ENCODE measurements around the gene ARL4D. TPM values are rescaled to one million over a fixed set of nuclear protein-coding genes. Genes with fewer than 3 reads are reported as not detected.

The ARL4D gene
- total and polyA plus RNA-seq, 9 donors = 10.4 to 16.1 (median 14.3) TPM

DNA sequence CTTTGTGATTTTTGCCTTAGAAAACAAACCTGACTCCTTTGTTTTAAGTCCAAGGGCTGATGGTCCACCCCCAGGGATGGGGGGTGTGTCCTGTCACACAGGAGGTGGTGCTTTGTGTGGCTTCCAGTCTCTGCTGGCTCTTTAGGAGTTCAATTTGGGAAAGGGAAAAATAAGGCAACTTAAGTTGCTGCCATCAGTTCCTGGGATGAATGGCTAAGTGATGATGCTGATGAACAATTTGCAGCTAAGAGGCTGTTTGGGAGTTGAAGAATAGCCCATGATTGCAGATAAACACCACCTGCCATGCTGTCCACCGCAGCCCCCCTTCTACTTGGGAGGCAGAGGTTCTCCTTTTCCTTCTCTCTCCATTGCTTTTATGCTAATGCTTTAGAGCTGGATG is 40.2 kb downstream of the ARL4D start:
- peak; percentile 28 for DNase-seq
- no peaks in the 10 kb centered on the region for H3K9me3 ChIP-seq (replicated peaks; ENCODE audit: control insufficient read depth, low read depth, low read length)
- H3K4me3 ChIP-seq (ENCODE audit: low read length) = no peak overlapping the region
- H3K36me3 ChIP-seq (ENCODE audit: control insufficient read depth, insufficient read depth, low read length) = no peaks in the 10 kb centered on the region
- WGBS (ENCODE audit: insufficient coverage) = no CpG with 5 or more reads among the region's 1 CpG
- H3K4me1 ChIP-seq (ENCODE audit: control insufficient read depth, insufficient read depth, low read length) = peaks cover 3% of the 10 kb centered on the region
- H3K27ac ChIP-seq (ENCODE audit: low read length) = no peak overlapping the region
- no peaks in the 10 kb centered on the region for H3K27me3 ChIP-seq (ENCODE audit: control insufficient read depth, insufficient read depth, low read length)

GRCh38 chr17:43442711-43443110 is 43.9 kb downstream of the ARL4D start:
- no peaks in the 10 kb centered on the region for H3K36me3 ChIP-seq (ENCODE audit: control insufficient read depth, insufficient read depth, low read length)
- no peaks in the 10 kb centered on the region for H3K27me3 ChIP-seq (ENCODE audit: control insufficient read depth, insufficient read depth, low read length)
- no CpG with 5 or more reads among the region's 2 CpGs for WGBS (ENCODE audit: insufficient coverage)

DNA sequence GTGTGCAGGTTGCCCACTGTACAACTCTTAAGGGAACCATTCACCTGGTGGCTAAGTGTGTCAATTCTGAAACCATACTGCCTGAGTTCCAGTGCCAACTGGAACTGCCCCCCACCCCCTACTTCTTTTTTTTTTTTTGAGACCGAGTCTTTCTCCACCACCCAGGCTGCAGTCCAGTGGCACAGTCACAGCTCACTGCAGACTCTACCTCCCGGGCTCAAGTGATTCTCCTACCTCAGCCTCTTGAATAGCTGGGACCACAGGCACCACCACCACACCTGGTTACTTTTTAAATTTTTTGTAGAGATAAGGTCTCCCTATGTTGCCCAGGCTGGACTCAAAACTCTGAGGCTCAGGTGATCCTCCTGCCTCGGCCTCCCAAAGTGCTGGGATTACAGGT is 44.6 kb downstream of the ARL4D start:
- no peak for DNase-seq
- H3K4me1 ChIP-seq (ENCODE audit: control insufficient read depth, insufficient read depth, low read length) = peaks cover 3% of the 10 kb centered on the region
- 100% methylated on average over 1 of the region's 3 CpGs for WGBS (ENCODE audit: insufficient coverage)
- no peak overlapping the region for H3K4me3 ChIP-seq (ENCODE audit: low read length)
- H3K27me3 ChIP-seq (ENCODE audit: control insufficient read depth, insufficient read depth, low read length) = no peaks in the 10 kb centered on the region
- no peaks in the 10 kb centered on the region for H3K9me3 ChIP-seq (replicated peaks; ENCODE audit: control insufficient read depth, low read depth, low read length)
- H3K36me3 ChIP-seq (ENCODE audit: control insufficient read depth, insufficient read depth, low read length) = no peaks in the 10 kb centered on the region
- no peak overlapping the region for H3K27ac ChIP-seq (ENCODE audit: low read length)

More at GRCh38 chr17:43442711-43443110, 43.9 kb downstream of the ARL4D start:
- H3K27ac ChIP-seq (ENCODE audit: low read length) = no peak overlapping the region
- no peak overlapping the region for H3K4me3 ChIP-seq (ENCODE audit: low read length)
- no peak for DNase-seq
- no peaks in the 10 kb centered on the region for H3K9me3 ChIP-seq (replicated peaks; ENCODE audit: control insufficient read depth, low read depth, low read length)
- H3K4me1 ChIP-seq (ENCODE audit: control insufficient read depth, insufficient read depth, low read length) = peaks cover 3% of the 10 kb centered on the region

DNA sequence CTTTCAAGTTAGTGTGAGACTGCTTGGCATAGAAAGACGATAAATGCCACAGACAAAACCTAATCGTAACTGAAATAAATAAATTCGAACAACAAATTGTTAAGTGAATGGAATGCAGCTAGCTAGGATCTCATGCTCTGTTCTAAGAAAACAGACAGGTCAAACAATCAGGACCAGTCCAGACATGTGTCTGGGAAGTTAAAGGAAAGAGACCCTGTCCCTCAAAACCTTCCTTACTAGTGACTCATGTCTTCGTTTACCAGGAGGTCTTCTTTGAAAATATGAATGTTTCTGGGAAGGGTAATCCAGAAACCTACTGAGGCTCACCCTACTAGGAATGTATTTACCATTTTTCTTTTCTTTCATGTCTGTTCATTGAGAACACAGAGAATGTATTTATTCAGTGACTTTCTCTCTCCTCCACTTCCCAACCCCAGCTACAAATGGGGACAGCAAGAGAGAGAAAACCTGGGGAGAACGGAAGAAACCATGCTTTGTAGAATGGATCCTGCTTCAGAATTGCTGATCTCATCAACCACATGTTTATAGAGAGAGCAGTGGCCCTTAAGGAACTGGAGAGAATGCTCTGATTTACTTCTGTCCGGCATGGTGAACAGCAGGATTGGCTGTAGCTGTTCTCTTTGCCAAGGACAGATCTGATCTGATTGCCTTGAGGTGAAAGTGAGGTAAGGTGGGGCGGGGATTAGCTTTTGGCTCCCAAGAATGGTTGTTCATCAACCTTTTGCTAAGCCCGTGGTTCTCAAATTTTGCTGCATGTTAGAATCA is 45.6 kb downstream of the ARL4D start:
- H3K9me3 ChIP-seq (replicated peaks; ENCODE audit: control insufficient read depth, low read depth, low read length) = no peaks in the 10 kb centered on the region
- H3K4me3 ChIP-seq (ENCODE audit: low read length) = no peak overlapping the region
- no peak overlapping the region for H3K27ac ChIP-seq (ENCODE audit: low read length)
- H3K36me3 ChIP-seq (ENCODE audit: control insufficient read depth, insufficient read depth, low read length) = no peaks in the 10 kb centered on the region
- H3K4me1 ChIP-seq (ENCODE audit: control insufficient read depth, insufficient read depth, low read length) = no peaks in the 10 kb centered on the region
- DNase-seq = no peak
- no peaks in the 10 kb centered on the region for H3K27me3 ChIP-seq (ENCODE audit: control insufficient read depth, insufficient read depth, low read length)
- WGBS (ENCODE audit: insufficient coverage) = 80% methylated on average over 3 of the region's 8 CpGs

DNA sequence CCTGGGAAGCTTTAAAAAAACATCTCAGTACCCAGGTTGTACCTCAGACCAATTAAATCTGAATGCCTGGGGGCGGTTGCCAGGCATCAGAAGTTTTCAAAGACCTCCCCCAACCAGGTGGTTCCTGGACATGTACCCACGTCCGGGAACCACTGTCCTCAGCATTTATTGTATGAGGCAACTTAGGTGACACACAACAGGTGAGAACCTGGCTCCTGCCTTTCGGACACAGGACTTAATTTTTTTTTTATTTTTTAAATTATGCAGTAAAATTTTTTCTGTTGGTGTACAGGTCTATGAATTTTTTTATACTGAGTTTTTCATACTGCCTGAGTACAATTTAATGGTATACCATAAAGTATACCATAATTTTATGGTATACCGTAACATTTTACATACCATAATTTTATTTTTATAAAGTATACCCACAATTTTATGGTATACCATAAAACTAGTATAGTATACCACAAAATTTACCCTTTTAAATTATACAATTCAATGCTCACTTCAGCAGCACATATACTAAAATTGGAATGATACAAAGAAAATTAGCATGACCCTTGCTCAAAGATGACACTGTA is 46.3 kb downstream of the ARL4D start:
- no peaks in the 10 kb centered on the region for H3K36me3 ChIP-seq (ENCODE audit: control insufficient read depth, insufficient read depth, low read length)
- H3K4me3 ChIP-seq (ENCODE audit: low read length) = no peak overlapping the region
- 80% methylated on average over 1 of the region's 5 CpGs for WGBS (ENCODE audit: insufficient coverage)
- no peaks in the 10 kb centered on the region for H3K9me3 ChIP-seq (replicated peaks; ENCODE audit: control insufficient read depth, low read depth, low read length)
- no peaks in the 10 kb centered on the region for H3K27me3 ChIP-seq (ENCODE audit: control insufficient read depth, insufficient read depth, low read length)
- no peaks in the 10 kb centered on the region for H3K4me1 ChIP-seq (ENCODE audit: control insufficient read depth, insufficient read depth, low read length)
- no peak overlapping the region for H3K27ac ChIP-seq (ENCODE audit: low read length)
- DNase-seq = no peak

DNA sequence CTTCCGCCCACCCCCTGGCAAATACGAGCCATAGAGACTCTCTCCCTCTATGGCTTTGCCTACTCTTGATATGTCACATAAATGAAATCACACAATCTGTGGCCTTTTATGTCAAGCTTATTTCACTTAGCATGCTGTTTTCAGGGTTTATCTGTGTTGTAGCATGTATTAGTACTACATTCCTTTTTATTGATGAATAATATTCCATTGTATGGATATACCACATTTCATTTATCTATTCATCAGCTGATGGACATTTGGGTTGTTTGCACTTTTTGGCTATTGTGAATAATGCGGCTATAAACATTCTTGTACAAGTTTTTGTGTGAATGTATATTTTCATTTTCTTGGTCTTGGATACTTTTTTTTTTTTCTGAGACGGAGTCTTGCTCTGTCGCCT is 48.0 kb downstream of the ARL4D start:
- Histone ChIP-seq H3K9me3 (replicated peaks; ENCODE audit: control insufficient read depth, low read depth, low read length) (peaks cover 2% of the 10 kb centered on the region), H3K36me3 (ENCODE audit: control insufficient read depth, insufficient read depth, low read length) (no peaks in the 10 kb centered on the region), H3K4me3 (ENCODE audit: low read length) (no peak overlapping the region), H3K27ac (ENCODE audit: low read length) (no peak overlapping the region), H3K4me1 (ENCODE audit: control insufficient read depth, insufficient read depth, low read length) (no peaks in the 10 kb centered on the region), H3K27me3 (ENCODE audit: control insufficient read depth, insufficient read depth, low read length) (no peaks in the 10 kb centered on the region)
- 100% methylated on average over 2 of the region's 5 CpGs for WGBS (ENCODE audit: insufficient coverage)
- no peak for DNase-seq

DNA sequence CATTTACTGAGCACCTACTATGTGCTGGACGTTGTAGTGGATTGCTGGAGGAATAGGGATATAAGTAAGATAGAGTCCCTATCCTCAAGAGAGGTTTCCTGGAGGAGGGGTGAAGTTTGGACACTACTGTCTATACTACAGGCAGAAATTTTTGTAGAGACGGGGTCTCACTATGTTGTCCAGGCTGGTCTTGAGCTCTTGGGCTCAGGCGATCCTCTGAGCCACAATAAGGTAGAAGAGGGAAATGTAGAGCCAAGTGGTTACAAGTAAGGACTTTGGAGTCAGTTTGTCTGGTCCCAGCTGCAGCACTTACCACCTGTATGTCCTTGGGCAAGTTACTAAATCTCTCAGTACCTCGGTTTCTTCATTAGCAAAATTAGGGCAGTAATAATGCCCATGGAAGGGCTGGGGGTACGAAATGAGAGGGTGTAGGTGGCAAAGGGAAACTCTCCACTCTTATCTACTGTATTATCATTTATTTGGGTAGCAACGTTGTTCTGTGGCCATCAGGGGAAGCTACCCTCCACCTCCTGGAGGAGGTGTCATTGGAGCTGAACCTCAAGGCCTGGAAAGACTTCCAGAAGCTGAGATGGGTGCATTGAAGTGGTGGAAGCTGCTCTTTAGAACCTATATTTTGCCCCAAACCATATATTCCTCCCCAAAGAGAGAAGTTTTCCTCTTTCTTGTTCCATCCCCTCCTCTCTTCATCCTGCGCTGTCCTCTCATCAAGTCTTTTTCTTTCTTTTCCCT is 50.1 kb downstream of the ARL4D start:
- peaks cover 2% of the 10 kb centered on the region for H3K9me3 ChIP-seq (replicated peaks; ENCODE audit: control insufficient read depth, low read depth, low read length)
- WGBS (ENCODE audit: insufficient coverage) = 94% methylated on average over 3 of the region's 7 CpGs
- H3K4me3 ChIP-seq (ENCODE audit: low read length) = no peak overlapping the region
- H3K4me1 ChIP-seq (ENCODE audit: control insufficient read depth, insufficient read depth, low read length) = peaks cover 8% of the 10 kb centered on the region
- no peak overlapping the region for H3K27ac ChIP-seq (ENCODE audit: low read length)
- no peak for DNase-seq
- H3K36me3 ChIP-seq (ENCODE audit: control insufficient read depth, insufficient read depth, low read length) = no peaks in the 10 kb centered on the region
- no peaks in the 10 kb centered on the region for H3K27me3 ChIP-seq (ENCODE audit: control insufficient read depth, insufficient read depth, low read length)

GRCh38 chr17:43449470-43450248 is 50.9 kb downstream of the ARL4D start:
- Histone ChIP-seq H3K27me3 (ENCODE audit: control insufficient read depth, insufficient read depth, low read length) (no peaks in the 10 kb centered on the region), H3K36me3 (ENCODE audit: control insufficient read depth, insufficient read depth, low read length) (no peaks in the 10 kb centered on the region), H3K4me3 (ENCODE audit: low read length) (no peak overlapping the region), H3K4me1 (ENCODE audit: control insufficient read depth, insufficient read depth, low read length) (peaks cover 9% of the 10 kb centered on the region), H3K27ac (ENCODE audit: low read length) (no peak overlapping the region), H3K9me3 (replicated peaks; ENCODE audit: control insufficient read depth, low read depth, low read length) (peaks cover 2% of the 10 kb centered on the region)
- WGBS (ENCODE audit: insufficient coverage) = 54% methylated on average over 5 of the region's 8 CpGs
- no peak for DNase-seq
